H54 (cell line): Measurements from ENCODE around the gene GRK1.
"Not testable (repeated sequence)": the region's sequence is repeated elsewhere in the genome, so short reads cannot be mapped to it uniquely, and the experiment has no call there.

Experiments used
- DNase-seq: peaks from one replicate; pipeline ENCODE4 v3.0.0; 2011; ENCODE audit warnings: low spot score, mixed read lengths; ENCODE audit not compliant: insufficient read length
- FAIRE-seq: peaks from 3 replicates; lab custom pipeline; 2011; peaks lifted over from hg19 to GRCh38; lab: Jason Lieb, UNC
- POLR2A ChIP-seq: IDR thresholded peaks from 2 replicates; pipeline ENCODE4 v1.6.1; 2011; ENCODE audit warnings: low read depth, mild to moderate bottlenecking, low read length

GRK1 gene

DNA sequence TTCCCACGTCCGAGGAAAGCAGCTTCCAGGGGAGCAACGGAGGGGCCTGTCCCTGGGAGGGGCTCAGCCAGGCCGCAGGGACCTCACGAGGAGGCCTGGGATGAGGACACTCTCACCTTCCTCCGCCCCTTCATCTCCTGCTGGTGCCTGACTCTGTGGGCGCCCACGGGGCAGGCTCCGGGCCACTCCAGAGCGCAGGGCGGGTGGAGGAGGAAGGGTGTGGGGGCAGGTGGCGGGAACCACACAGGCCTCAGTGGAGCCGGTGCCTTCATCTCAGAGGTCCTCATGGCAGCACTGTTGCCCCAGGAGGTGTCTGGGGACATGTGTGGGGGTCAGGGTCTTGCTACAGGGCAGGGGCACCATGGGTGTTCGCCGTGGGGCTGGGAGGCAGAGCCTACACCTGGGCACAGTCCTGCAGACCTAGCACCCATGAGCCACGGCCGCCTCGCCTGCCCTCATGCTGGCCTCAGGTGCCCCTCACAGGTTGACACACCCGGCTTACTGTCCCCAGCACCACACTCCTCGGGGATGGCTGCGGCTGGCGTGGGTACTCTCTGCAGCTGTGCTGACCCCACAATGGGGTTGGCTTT lies 81.9 kb downstream of the GRK1 start:
- TF ChIP-seq POLR2A, result no peak
- FAIRE-seq (no peak), DNase-seq (no peak)

GRCh38 chr13:113749507-113749906 lies 82.5 kb downstream of the GRK1 start:
- no peak for TF ChIP-seq POLR2A
- no peak for FAIRE-seq
- DNase-seq, result no peak

- DNase-seq, result no peak
- no peak for FAIRE-seq
- TF ChIP-seq POLR2A, result no peak
Observed at GRCh38 chr13:113749967-113750366, 82.9 kb downstream of the GRK1 start.

DNA sequence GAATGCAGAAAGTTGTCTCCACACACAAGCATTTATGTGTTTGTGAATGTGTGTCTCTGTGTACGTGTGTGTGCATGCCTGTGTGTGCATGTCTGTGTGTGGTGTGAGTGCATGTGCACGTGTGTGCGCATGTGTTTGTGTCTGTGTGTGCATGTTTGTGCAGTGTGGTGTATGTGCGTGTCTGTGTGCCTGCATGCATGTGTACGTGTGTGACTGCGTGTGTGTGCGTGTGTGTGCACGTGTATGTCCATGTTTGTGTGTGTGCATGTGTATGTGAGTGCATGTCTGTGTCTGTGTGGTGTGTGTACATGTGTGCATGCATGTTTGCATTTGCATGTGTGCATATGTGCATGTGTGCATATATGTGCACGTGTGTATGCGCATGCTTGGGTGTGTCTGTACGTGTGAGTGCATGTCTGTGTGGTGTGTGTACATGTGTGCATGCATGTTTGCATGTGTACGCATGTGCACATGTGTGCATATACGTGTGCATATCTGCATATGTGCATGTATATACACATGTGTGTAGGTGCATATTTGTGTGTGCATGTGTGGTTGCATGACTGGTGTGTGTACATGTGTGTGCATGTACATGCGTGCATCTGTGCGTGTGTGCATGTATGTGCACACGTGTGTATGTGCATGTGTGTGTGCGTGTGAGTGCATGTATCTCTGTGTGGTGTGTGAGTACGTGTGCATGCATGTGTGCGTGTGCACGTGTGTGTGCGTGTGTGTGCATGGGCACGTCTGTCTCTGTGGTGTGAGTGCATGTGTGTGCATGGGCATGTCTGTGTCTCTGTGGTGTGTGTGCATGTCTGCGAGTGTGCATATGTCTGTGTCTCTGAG lies 83.8 kb downstream of the GRK1 start:
- FAIRE-seq, result no peak
- no peak for TF ChIP-seq POLR2A
- no peak for DNase-seq

DNA sequence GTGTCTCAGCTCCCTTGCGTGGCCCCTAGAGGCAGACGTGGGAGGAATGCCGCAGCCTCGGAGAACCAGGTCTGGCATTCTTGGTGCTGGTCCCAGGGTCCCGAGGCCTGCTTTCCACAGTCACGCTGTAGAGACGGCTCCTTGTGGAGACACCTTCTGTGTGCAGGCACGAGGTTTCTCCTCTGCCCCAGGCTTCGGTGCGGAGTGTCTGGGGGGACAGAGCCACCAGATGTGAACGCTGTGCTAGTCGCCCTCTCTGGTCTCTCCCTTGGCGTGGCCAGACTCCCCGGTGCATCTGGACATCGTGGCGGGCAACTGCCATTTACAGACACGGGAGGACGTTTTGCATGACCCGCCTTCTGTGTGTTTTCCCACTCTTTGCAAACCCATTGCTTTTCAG lies 84.5 kb downstream of the GRK1 start:
- no peak for TF ChIP-seq POLR2A
- FAIRE-seq, result no peak

GRCh38 chr13:113752211-113752986 lies 85.4 kb downstream of the GRK1 start:
- FAIRE-seq, DNase-seq: not testable (repeated sequence)

More for the DNA sequence above, 84.5 kb downstream of the GRK1 start:
- no peak for DNase-seq

DNA sequence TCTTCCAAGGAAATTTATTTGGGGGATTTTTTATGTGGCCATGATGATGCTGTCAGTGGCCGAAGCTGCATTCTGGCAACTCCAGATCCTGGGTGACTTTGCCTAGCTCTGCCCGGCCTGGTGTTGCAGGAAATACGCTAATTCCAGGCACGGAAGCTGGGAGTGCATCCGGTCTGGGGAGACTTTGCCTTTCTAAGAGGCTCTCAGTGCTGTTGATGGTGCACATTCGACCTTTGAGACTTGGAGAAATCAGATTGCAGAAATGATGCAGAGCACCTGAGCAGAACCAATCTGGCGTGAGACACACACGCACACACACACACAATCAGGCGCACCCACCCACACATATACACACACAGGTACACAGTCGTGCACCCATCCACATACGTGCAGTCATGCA lies 86.2 kb downstream of the GRK1 start:
- FAIRE-seq (no peak), DNase-seq (no peak)
- TF ChIP-seq POLR2A, result no peak

DNA sequence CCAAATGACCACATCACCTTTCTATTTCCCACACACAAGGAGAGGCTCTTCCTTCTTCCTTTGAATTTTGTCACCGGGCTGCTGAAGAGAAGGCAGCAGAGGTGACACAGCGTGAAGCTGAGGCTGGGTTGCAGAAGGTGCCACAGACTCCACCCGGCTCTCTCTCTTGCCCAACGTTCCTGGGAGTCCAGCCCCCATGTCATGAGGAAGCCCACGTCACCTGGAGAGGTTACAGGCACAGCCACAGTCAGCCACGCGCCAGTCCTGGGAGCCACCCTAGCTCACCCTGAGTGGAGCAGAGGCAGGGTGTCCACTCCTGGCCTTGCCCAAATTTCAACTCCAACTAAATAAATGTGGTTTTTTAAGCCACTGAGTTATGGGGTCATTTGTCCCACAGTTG lies 87.2 kb downstream of the GRK1 start:
- no peak for FAIRE-seq
- no peak for TF ChIP-seq POLR2A
- DNase-seq, result no peak

DNA sequence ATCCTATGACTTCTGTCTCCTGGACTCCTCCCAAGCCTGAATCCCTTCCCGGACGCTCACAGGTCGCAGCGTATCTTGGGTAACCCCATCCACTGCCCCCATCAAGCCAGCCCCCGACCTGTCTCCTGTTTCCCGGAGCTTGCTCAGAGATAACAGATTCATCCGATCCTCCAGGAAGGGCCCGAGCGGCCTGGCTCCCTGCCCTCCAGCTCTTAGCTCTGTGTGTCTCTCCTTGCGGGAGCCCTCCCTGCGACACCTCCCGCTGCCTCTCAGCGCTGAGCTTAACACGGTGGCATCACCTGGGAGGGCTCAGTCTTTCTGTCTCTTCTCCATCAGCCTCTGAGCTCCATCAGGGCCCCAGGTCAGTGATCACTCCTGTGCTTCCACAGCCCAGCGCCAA lies 87.7 kb downstream of the GRK1 start:
- no peak for DNase-seq
- no peak for FAIRE-seq
- TF ChIP-seq POLR2A, result no peak

DNA sequence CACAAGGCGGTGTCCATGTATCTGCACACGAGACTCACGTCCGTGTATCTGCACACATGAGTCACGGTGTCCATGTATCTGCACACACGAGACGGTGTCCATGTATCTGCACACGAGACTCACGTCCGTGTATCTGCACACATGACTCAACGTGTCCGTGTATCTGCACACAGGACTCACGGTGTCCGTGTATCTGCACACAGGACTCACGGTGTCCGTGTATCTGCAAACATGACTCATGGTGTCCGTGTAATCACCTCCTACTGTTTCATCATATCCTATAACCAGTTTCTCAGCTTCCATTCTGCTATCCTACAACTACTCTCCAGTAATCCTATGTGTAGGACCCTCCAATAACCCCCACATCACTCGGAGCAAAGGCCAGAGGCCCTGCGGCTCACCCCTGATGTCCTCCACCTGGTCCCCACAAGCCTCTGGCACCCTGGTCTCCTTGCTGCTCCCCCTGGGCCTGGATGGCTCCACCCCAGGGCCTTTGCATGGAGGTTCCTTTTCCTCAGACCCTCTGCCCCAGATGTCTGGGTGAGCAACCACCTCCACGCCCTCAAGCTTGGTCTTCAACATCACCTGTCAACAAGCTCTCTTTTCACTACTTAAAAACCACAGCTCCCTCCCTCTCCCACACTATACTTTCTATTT lies 89.5 kb downstream of the GRK1 start:
- no peak for FAIRE-seq
- TF ChIP-seq POLR2A, result no peak

DNA sequence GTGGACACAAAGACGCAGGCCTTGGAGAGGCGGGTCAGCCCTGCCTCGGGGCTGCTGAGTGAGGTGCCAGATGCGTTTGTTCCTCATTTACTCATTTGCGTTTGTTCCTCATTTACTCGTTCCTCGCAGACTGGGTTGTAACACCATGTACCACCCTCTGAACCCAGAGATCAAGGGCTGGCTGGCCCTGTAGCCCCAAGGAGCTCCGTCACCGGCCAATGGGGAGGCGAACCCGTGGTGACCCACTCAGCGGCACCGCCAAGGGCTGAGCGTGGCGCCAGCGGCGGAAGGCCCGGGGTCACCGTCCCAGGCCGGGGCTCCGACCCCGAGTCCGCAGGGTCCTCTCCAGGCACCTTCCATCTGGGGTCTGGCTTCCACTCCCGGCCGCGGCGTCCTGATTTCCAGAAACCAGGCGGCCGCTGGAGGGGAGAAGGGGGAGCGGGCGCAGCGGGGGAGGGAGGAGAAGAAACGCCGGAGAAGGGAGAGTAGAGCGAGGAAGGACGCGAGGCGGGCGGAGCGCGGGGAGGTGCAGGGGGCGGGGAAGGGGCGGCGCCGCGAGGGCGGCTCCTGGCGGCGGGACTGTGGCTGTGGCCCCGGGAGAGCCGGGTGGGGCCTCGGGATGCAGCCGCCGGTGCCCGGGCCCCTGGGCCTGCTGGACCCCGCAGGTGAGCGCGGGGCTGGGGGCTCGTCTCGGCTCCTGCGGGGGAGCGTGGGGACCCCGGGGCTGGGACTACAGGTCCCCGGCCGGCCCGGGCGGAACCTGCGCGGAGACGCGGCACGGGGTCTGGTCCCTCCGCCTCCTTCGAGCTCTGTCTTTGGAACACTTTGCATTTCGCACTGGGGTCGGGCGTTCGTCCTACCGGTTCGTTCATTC lies 91.9 kb downstream of the GRK1 start, which contains the start of gene TMEM255B:
Gene TMEM255B, plus strand, starts transcription at position 576 of the 874 bp plus-strand sequence. Its CDS starts 44 bp downstream, at position 620.
- TF ChIP-seq POLR2A, result no peak
- FAIRE-seq, result no peak
- DNase-seq, result peak; percentile 99

More for the DNA sequence above, 89.5 kb downstream of the GRK1 start:
- DNase-seq, result no peak

DNA sequence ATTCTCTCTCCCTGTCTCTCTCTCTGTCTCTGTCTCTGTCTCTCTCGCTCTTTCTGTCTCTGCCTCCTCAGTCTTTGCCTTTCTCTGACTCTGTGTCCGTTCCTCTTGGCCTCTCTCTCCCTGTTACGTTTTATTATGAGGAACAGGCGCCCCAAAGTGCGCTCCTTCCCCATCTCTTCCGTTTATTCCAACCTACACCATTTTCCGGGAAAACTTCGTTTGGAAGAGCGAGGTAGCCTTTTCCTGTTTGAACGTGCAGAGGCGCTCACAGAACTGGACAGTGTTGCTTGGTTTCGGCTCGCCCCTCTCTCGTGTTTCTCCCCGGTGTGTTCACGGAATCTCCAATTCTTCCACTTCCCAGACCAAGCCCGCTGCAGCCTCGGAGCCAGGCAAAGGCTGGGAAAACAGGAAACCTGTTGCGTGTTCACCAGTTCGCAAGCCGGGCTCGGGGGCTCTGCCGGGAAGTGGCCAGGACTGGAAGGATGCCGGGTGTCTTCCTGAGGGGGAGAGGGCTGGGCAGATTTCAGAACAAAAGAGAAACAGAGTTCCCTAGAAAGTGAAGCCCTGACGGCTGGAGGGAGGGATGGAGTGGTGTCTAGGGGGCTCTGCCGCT lies 92.6 kb downstream of the GRK1 start:
- FAIRE-seq, result no peak
- TF ChIP-seq POLR2A, result no peak
- DNase-seq, result peak; percentile 65
